ENCODE results near the gene UCKL1.

The UCKL1 gene

DNA sequence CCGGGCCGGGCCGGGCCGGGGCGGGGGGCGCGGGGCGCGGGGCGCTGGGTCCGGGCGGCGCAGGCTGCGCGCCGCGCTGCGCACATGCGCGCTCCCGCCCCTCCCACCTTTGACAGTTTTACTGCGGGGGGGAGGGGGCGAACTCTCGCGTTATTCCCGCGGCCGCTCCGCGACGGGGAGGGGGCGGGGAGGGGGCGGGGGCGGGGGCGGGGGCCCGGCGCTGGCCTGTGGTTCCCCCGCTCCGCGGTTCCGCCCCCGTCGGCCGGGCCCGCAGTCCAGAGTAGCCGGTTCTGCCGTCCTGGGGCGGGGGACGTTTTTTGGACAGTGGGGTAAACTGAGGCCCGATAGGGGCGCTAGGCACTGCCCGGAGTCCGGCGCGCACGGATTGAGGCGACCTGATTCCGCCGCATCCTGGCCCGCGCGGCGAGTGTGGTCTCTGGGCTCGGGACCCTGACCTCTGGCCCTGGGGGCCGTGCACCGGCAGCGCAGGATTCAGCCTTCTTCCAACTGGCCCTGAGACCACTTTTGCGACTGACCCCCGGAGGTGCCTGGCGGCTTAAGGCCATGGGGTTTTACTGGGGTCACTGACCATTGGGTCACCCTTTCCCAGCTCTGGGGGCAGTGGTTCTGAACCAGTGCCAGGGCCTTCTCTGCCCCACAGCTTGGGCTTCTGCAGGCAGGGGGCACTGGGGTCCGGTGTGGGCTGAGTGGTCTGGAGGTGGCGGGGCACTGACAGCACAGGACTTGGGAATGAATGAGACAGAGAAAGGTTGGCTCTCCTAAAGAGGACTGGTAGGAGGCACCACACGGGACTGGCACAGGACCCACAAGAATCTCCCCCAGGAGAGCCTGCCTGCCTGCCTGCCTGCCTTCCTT lies 13.9 kb upstream of the UCKL1 start, which contains the start of gene ZNF512B:
ZNF512B (minus strand) TSS at position 93 of the 876 bp plus-strand sequence. CDS start 1,980 bp downstream, outside the sequence.
- ATAC-seq (replicated peaks; ENCODE audit: extremely low read depth, poor library complexity, severe bottlenecking): peak; percentile 31
- peaks cover 13% of the 10 kb centered on the region for H3K36me3 Mint-ChIP-seq (ENCODE audit: insufficient read depth)
- H3K27ac Mint-ChIP-seq (ENCODE audit: low read depth): peak within 1 kb of the TSS; percentile 91
- H3K4me3 Mint-ChIP-seq: peak within 1 kb of the TSS; percentile 83
- no peaks in the 10 kb centered on the region for H3K27me3 Mint-ChIP-seq
- H3K4me1 Mint-ChIP-seq: peaks cover 17% of the 10 kb centered on the region
- no peak for DNase-seq (ENCODE audit: low spot score in 2 of 2)
- H3K9me3 Mint-ChIP-seq: no peaks in the 10 kb centered on the region

DNA sequence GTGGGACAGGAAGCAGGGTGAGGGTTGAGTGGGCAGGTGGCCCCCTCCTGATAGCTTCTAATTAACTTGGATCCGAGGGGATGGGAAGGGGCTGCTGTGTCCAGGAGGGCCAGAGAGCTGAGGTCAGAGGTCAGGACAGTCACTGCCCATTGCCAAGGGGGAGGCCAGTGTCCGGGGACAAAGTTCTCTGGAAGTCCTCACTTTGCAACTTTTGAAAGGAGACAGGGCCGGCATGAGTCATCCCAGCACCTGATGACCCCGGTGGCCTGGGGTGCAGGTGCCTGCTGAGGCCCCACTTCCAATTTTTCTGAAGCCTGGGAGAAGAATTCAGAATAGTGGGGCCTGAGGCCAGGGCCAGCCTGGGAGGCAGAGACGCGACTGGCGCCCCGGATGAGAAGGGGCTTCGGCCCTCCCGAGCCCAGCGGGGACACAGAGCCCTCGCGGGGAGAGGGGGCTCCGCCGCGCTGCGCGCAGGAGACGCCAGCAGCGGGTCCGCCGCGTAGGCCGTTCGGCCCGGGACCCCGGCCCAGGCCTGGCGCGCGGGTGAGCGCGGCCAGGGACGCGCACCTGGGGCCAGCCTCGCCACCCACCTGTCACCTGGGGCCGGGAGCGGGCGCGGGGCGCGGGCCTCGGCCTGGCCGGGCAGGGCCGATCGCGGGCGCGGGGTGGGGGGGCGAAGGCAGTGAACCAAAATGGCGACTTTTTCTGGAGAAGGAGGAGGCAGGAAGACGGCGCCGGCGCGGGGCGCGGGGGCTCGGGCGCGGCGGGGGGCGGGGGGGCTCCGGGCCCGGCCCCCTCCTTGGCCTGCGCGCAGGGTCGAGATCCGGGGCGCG lies 12.9 kb upstream of the UCKL1 start:
- peak overlapping the region; percentile 83 for H3K4me3 Mint-ChIP-seq
- ATAC-seq (replicated peaks; ENCODE audit: extremely low read depth, poor library complexity, severe bottlenecking) (peak; percentile 44), DNase-seq (ENCODE audit: low spot score in 2 of 2) (no peak)
- no peaks in the 10 kb centered on the region for H3K27me3 Mint-ChIP-seq
- no peaks in the 10 kb centered on the region for H3K9me3 Mint-ChIP-seq
- H3K27ac Mint-ChIP-seq (ENCODE audit: low read depth): peak overlapping the region; percentile 91
- H3K4me1 Mint-ChIP-seq: peaks cover 16% of the 10 kb centered on the region
- peaks cover 10% of the 10 kb centered on the region for H3K36me3 Mint-ChIP-seq (ENCODE audit: insufficient read depth)

DNA sequence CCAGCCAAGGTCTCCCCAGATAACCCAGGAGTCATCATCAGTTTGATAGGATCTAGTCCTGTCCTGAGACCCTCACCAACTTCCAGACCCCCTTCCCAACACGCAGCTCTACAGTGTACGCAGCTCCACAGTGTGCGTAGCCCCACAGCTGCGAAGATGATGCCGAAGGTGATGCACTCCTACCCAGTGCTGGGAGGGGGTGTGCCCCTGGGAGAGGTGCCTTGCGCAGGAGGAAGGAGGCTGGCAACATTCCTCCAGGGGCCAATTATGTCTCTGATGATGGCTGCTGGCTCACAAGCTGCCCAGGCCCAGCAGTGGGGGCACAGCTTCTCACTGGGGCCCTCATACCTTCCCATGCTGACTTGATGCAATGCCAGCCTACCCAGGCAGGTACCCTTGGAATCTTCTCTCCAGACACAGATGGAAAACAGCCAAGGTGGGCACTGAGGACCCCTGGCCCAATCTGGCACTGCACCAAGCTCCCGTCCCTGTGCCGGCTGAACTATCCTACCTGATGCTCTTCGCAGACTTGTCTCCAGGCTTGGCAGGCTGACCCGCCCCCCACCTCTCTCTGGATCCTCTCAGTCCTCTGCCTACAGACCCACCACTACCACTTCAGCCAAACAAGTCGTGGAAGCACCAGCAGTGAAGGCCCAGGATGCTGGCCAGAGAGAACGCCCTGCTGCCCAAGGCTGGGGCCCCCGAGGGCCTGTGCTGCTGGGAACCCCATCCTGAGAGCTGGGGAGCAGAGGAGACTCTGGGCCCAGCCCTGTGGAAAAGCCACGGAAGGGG lies 12.1 kb upstream of the UCKL1 start:
- H3K27me3 Mint-ChIP-seq: no peaks in the 10 kb centered on the region
- H3K4me3 Mint-ChIP-seq: peak overlapping the region; percentile 83
- H3K27ac Mint-ChIP-seq (ENCODE audit: low read depth): peak overlapping the region; percentile 91

DNA sequence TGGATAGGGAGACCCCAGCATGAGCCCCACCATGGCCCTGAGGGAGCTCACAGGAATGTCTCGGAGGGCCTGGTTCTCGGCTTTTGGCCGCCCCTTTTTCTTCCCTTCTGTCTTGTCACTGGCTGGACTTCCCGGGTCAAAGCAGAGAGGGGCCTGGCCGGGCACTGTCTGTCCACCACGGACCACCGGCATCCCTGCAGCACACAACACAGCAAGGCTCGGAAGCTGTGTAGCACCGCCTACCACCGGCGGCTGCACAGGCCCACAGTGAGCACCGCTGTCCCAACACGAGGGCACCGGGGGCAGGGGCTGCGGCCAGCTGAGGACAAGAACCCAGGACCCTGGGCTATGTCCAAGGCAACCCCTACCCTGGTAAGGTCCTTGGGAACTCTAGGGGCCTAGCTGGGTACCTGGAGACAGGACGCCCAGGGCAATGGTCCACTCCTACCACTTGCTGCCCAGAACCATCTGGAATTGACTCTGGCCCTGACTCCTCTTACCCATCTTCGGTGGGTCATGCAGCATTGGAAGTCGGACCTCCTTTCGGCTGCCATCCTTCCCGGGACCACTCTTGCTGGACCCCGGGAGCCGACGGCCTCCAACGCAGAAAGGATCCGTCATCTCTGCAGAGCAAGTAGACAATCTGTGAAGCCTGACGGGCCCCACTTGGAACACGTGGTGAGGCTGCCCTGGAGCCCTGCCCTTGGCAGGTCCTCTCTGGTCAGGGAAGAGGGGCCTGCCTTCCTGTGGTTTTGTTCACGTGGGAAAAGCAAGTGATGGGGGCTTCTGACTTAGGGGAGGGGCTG lies 11.3 kb upstream of the UCKL1 start:
- Mint-ChIP-seq H3K27ac (ENCODE audit: low read depth) (no peak overlapping the region), H3K36me3 (ENCODE audit: insufficient read depth) (peaks cover 9% of the 10 kb centered on the region), H3K4me1 (peaks cover 8% of the 10 kb centered on the region), H3K9me3 (no peaks in the 10 kb centered on the region), H3K4me3 (peak overlapping the region; percentile 83), H3K27me3 (no peaks in the 10 kb centered on the region)
- DNase-seq (ENCODE audit: low spot score in 2 of 2) (no peak), ATAC-seq (replicated peaks; ENCODE audit: extremely low read depth, poor library complexity, severe bottlenecking) (no peak)

More for the DNA sequence above, 12.1 kb upstream of the UCKL1 start:
- Mint-ChIP-seq H3K4me1 (peaks cover 8% of the 10 kb centered on the region), H3K36me3 (ENCODE audit: insufficient read depth) (peaks cover 8% of the 10 kb centered on the region), H3K9me3 (no peaks in the 10 kb centered on the region)
- DNase-seq (ENCODE audit: low spot score in 2 of 2) (no peak), ATAC-seq (replicated peaks; ENCODE audit: extremely low read depth, poor library complexity, severe bottlenecking) (peak; percentile 16)

DNA sequence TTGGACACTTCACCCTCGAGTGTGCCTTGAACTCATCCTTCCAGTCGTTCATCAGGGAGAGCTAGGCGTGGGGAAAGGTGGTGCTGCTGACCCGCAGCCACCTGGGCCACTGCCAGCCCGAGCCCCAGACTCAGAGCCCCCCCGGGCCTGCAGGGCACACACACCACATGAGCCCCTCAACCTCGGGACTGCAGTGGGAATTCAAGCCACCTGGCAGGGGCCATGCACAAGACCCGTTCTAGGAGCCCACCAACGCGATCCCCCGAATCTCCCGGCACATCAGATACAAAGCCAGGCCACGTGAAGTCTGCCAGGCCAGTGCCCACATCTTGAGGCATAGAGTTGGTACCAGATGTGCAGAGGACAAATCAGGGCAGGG lies 10.7 kb upstream of the UCKL1 start:
- Mint-ChIP-seq H3K36me3 (ENCODE audit: insufficient read depth) (peaks cover 9% of the 10 kb centered on the region), H3K4me3 (no peak overlapping the region), H3K4me1 (peaks cover 8% of the 10 kb centered on the region), H3K27ac (ENCODE audit: low read depth) (no peak overlapping the region), H3K9me3 (no peaks in the 10 kb centered on the region), H3K27me3 (no peaks in the 10 kb centered on the region)
- ATAC-seq (replicated peaks; ENCODE audit: extremely low read depth, poor library complexity, severe bottlenecking): no peak
- DNase-seq (ENCODE audit: low spot score in 2 of 2): no peak

DNA sequence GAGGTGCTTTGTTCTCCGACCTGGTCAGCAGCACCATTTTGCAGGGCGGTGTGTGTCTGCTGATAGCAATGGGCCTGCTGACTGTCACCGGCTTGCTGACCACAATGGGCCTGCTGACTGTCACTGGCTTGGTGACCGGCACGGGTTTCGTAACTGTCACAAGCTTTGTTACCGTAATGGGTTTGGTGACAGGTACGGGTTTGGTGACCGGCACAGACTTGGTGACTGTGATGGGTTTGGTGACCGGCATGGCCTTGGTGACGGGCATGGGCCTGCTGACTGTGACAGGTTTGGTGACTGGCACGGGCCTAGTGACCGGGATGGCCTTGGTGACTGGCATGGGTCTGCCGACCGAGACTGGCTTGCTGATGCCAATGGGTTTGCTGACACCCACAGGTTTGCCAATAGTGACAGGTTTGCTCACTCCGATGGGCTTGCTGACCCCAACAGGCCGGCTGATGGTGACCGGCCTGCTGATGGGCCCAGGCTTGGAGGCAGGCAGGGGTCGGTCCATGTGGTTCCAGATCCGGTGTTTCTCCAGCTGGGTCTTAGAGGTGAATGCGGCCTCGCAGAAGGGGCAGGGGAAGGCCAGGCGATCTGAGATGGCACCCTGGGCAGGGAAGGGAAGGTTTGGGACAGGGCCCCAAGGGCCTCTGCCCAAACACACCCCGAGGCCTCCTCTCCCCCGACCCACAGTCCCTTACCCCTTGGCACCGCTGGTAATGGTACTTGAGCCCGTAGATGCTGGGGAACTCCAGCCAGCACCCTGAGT lies 10.1 kb upstream of the UCKL1 start:
- DNase-seq (ENCODE audit: low spot score in 2 of 2) (no peak), ATAC-seq (replicated peaks; ENCODE audit: extremely low read depth, poor library complexity, severe bottlenecking) (no peak)
- Mint-ChIP-seq H3K4me1 (peaks cover 8% of the 10 kb centered on the region), H3K27me3 (no peaks in the 10 kb centered on the region), H3K9me3 (no peaks in the 10 kb centered on the region), H3K4me3 (no peak overlapping the region), H3K36me3 (ENCODE audit: insufficient read depth) (peaks cover 7% of the 10 kb centered on the region), H3K27ac (ENCODE audit: low read depth) (no peak overlapping the region)

DNA sequence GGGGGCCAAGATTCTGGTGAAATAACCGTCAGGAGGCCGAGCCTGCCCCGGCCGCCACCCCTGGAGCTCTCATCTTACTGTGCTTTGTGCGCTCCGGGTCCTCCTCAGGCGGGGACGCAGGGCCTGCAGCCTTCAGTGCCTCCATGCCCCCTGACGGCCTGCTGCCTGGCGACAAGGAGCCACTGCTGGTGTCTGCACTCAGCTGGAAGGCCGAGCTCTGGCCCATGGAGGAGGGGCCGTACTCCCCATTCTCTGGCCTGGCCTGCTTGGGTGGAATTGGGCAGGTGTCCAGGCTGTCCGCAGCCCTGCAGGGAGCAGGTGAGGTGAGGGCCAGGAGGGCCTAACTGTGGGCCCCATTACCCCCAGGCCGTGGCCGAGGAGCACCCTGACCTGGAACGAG lies 8.2 kb upstream of the UCKL1 start:
- DNase-seq (ENCODE audit: low spot score in 2 of 2): no peak
- no peak for ATAC-seq (replicated peaks; ENCODE audit: extremely low read depth, poor library complexity, severe bottlenecking)
- no peak overlapping the region for H3K4me3 Mint-ChIP-seq
- no peaks in the 10 kb centered on the region for H3K27me3 Mint-ChIP-seq
- no peaks in the 10 kb centered on the region for H3K9me3 Mint-ChIP-seq
- H3K4me1 Mint-ChIP-seq: peaks cover 8% of the 10 kb centered on the region
- peaks cover 6% of the 10 kb centered on the region for H3K36me3 Mint-ChIP-seq (ENCODE audit: insufficient read depth)
- H3K27ac Mint-ChIP-seq (ENCODE audit: low read depth): no peak overlapping the region

DNA sequence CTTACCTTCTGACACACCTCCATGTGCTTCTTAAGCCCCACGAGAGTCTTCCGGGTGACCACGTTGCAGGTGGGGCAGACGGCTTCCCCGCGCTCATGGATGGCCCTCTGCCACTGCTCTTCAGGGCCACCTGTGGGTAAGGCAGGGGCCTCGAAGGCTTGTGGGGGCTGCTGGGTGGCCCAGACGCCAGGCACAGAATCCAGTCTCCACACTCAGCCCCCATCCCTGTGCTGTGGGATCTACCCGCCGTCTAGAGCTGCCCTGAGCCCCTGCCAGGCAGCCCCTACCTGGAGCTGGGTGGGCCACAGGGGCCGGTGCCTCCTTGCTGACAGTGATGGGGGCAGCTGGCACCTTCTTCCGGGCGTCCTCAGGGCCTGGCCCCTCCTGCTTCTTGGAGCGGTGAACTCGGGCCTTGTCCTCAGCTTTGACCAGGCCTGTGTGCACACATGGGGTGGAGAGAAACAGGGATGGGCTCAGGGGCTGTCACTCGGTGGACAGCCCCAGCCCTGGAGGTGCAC lies 7.6 kb upstream of the UCKL1 start:
- no peak for ATAC-seq (replicated peaks; ENCODE audit: extremely low read depth, poor library complexity, severe bottlenecking)
- H3K27me3 Mint-ChIP-seq: no peaks in the 10 kb centered on the region
- H3K36me3 Mint-ChIP-seq (ENCODE audit: insufficient read depth): peaks cover 4% of the 10 kb centered on the region
- H3K4me1 Mint-ChIP-seq: peaks cover 6% of the 10 kb centered on the region
- H3K9me3 Mint-ChIP-seq: no peaks in the 10 kb centered on the region
- no peak overlapping the region for H3K27ac Mint-ChIP-seq (ENCODE audit: low read depth)
- no peak overlapping the region for H3K4me3 Mint-ChIP-seq
- no peak for DNase-seq (ENCODE audit: low spot score in 2 of 2)

DNA sequence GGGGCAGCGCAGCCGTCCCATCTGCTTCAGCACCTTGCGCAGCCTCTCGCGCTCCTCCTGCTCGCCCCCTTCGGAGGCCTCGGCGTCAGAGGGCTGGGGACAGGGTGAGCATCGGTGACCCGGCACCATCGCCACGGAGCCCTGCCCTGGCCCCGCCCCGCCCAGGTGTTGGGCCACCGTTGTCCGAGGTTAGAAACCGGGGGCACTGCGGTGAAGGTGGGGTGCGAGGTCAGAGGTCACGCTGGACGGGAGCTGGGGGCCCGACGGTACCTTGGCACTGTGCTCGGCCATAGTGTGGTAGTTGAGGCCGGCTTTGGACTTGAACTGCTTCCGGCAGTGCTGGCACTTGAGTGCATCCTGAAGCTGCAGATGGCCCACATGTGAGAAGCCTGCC lies 7.1 kb upstream of the UCKL1 start:
- Mint-ChIP-seq H3K36me3 (ENCODE audit: insufficient read depth) (peaks cover 3% of the 10 kb centered on the region), H3K4me1 (peaks cover 1% of the 10 kb centered on the region), H3K27ac (ENCODE audit: low read depth) (no peak overlapping the region), H3K4me3 (no peak overlapping the region), H3K27me3 (no peaks in the 10 kb centered on the region), H3K9me3 (no peaks in the 10 kb centered on the region)
- DNase-seq (ENCODE audit: low spot score in 2 of 2) (no peak), ATAC-seq (replicated peaks; ENCODE audit: extremely low read depth, poor library complexity, severe bottlenecking) (no peak)

DNA sequence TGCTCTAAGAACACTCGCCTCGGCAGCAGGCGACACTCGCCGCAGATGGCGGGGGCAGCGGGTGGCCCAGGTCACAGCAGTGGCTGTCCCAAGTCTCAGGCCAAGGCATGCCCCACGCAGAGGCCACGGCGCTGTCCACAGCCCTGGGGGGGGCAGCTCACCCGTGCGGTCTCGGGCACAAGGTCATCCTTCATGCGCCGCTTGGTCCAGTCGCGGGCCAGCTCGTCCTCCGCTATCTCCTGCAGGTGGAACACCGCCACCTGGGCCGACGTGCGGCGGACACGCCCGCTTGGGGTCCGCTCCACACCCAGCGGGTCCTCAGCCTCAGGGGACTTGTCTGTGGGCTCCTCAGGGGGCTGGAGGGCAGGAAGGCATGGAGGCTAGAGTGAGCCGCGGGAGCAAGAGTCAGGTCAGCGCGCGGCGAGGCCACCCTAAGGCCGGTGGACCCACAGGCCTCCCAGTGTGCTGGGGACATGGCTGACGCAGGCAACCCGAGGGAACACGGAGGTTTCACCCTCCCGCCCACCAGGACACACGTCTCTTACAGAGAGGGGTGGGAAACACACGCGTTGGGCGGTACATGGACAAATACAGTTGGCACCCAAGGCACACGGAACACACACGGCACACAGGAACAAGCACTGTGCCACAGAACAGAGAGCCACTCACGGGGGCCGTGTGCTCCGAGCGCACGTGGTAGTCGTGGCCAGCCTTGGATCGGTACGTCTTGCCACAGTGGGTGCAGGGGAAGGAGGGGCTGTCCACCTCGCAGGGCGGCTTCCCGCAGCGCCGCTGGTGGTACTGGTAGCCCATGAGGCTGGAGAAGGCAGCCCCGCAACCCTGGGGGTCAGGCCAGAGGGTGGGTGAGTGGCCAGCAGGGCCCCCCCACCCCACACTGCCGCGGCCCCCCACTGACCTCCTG lies 6.5 kb upstream of the UCKL1 start:
- no peak for ATAC-seq (replicated peaks; ENCODE audit: extremely low read depth, poor library complexity, severe bottlenecking)
- Mint-ChIP-seq H3K4me1 (no peaks in the 10 kb centered on the region), H3K9me3 (no peaks in the 10 kb centered on the region), H3K27ac (ENCODE audit: low read depth) (no peak overlapping the region), H3K27me3 (no peaks in the 10 kb centered on the region), H3K4me3 (no peak overlapping the region), H3K36me3 (ENCODE audit: insufficient read depth) (peaks cover 4% of the 10 kb centered on the region)
- DNase-seq (ENCODE audit: low spot score in 2 of 2): no peak

Measured in central memory CD8-positive, alpha-beta T cell (primary cell).